GM19238 (cell line): Measurements from ENCODE around the gene ITPRIP.

Source experiments
- DNase-seq: peaks from one replicate; pipeline ENCODE4 v3.0.0; 2011; ENCODE audit warnings: low spot score; ENCODE audit not compliant: insufficient read length

Gene ITPRIP, protein sequence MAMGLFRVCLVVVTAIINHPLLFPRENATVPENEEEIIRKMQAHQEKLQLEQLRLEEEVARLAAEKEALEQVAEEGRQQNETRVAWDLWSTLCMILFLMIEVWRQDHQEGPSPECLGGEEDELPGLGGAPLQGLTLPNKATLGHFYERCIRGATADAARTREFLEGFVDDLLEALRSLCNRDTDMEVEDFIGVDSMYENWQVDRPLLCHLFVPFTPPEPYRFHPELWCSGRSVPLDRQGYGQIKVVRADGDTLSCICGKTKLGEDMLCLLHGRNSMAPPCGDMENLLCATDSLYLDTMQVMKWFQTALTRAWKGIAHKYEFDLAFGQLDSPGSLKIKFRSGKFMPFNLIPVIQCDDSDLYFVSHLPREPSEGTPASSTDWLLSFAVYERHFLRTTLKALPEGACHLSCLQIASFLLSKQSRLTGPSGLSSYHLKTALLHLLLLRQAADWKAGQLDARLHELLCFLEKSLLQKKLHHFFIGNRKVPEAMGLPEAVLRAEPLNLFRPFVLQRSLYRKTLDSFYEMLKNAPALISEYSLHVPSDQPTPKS

DNA sequence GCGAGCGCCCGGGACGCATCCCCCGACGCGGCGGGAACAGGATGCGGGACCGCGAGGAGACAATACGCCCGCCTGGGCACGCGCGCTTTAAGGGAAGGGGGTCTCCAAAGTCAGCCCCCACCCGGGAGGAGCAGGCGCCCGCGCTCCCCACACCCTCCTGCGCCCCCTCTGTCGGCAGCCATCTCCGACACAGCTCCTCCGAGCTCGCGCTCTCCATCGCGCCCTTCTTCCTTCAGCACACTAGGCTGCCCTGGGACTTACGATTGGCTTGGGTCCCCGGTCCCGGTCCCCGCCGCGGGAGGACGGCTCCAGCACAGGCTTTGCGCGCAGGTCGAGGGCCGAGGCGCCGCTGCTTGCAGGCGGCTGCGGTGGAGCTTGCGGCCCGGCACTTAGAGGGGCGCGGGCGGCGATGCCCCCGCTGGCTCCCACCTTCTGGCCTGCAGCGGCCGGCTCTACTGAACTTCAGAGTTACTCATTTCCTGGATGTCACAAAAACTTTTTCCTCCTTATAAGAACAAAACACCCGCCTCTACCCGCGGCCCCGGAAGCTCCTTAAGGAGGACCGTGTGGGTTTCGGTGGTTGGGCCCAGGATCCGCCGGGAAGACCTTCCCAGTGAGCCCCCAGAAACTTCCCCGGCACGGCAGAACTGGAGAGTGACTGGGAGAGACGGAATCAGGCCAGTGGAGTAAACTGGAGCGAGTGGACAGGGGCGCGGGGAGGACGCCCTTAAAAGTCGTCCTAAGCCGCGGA is at the start of gene ITPRIP:
TSS of gene ITPRIP (minus strand) at position 481 of the 751 bp plus-strand sequence. CDS start 22,414 bp downstream, outside the sequence.
- DNase-seq = peak; percentile 49

- no peak for DNase-seq
These were observed 49.0 kb upstream of the ITPRIP start for GRCh38 chr10:104387130-104387888.

GRCh38 chr10:104380336-104380735 is 42.1 kb upstream of the ITPRIP start:
- no peak for DNase-seq

DNA sequence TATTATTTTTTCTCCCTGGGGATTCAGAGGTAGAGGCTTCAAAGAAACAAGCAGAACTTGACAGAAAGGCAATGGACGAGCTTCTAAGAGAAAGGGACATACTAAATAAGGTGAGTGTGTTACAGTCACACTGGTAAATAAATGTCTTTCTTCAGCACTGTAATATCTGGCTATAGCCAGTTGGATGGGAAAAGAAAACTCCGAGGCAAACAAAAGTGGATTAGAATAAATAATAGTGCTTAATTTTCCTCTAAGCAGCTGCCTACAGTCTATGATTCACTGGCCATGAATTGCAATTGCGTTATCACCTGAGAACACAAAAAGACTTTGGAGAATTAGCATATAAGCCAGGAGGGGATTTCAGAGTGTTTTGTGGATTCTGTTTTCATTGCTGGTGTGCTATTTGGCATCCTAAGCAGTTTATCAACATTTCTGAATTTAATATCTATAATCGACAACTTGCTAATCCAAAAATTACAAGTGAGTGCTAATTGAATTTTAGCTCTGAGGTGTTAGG is 38.6 kb upstream of the ITPRIP start:
- no peak for DNase-seq

- DNase-seq = no peak
These were observed 36.3 kb upstream of the ITPRIP start for GRCh38 chr10:104374591-104374990.

DNA sequence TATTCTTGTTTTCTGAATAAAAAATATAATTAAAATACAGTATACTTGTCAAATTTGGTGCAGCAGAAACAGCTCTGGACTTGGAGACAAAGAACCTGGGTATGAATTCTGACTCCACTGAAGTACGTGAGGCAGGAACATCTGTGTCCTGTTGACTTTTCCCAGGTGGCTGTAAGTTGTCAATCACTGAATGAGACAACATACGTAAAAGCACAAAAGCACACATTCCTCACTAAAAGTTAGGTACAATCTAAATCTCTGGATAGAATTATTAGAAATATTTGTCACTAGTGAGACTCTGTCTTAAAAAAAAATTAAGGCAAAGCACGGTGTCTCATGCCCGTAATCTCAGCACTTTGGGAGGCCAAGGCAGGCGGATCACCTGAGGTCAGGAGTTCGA is 33.5 kb upstream of the ITPRIP start:
- no peak for DNase-seq

GRCh38 chr10:104368381-104368780 is 30.1 kb upstream of the ITPRIP start:
- no peak for DNase-seq

DNA sequence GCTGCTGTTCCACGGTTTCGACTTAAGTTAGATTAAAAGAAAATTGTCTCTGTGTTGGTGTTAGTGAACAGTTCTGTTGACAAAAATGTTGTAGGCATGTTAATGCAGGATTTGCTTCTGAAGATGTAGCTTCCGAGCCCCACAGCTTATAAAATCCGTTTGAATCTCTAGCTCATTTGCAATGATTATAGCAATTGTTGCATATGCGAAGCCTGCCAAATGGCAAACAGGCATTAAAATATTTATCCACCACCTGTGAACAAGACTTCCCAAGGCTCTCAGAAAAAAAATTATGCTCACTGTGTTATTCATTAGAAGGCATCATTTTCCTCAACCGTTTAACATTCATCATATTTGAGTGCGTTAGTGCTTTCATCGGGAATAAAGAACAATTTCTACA is 29.6 kb upstream of the ITPRIP start:
- DNase-seq = no peak

DNA sequence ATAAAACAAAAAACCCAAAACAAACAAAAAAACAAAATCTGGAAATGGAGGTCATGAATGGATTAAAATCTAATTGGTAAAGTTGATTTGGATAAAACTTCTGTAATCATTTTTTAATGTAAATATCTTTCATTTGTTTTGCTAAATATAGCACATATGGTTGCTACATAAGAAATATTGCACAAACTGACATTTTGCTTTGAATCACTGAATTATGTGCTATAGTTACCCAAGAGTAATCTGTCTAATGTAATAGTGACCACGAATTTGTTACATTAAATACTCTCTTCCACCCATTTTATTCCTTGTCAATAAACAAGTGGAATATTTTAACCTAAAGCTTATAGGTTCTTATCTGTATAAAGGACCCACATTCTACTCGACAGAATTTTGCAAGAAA is 21.5 kb upstream of the ITPRIP start:
- DNase-seq = no peak

DNA sequence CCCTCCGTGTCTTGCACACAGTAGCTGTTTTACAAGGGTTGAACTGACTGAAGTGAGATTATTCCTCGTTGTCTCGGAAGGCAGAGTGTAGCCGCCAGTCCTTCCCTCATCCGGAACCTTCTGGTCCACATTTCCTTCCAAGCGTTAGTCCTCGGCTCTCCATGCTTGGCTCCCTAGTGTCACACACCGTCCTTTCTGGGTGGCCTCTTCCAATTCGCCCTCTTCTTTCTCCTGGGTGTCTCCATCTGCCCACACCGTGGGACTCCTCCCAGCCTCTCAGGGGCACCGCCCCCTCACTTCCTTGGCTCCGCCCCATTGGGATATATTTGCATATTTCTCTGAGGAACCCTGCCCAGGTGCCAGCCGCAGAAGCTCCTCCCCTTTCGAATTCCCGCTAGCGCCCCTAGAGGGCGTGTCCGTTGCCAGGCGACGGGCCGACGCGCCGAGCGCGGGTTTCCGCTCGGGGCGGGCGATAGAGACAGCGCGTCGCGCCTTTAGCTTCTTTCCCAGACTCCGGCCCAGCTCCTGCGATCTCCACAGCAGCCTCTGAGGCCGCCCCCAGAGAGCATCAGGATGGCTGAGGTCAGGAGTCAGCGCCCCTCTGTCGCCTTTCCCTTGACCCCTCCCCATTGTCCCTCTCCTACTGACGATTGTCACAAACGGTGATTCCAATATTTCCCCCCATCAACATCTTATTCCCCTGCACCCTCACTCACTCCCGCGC is 15.2 kb upstream of the ITPRIP start, which contains the start of gene CFAP58:
TSS of gene CFAP58 (plus strand) at position 509 of the 724 bp plus-strand sequence. CDS start at position 574, 65 bp downstream.
- DNase-seq = peak; percentile 57

DNA sequence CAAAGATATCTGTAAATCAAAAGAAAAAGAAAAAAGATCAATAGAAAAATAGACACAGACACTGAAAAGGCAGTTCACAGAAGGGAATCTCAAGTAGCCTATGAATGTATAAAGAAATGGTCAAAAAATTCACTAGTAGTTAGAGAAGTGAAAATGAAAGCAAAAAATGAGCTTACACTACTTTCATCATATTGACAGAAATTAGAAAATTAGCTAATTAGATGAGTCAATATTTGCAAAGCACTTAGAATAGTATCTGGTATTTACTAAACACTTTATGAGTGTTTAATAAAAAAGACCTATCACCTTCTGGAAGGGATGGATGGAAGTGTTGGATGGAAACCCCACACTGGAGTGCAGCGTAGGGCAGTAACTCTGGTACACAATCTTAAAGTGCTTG is 13.7 kb upstream of the ITPRIP start:
- DNase-seq = no peak

- no peak for DNase-seq
These were observed 12.9 kb upstream of the ITPRIP start for GRCh38 chr10:104351061-104351702.

GRCh38 chr10:104350127-104350635 is 11.9 kb upstream of the ITPRIP start:
- no peak for DNase-seq

- no peak for DNase-seq
These were observed 11.4 kb upstream of the ITPRIP start for GRCh38 chr10:104349623-104350126.

DNA sequence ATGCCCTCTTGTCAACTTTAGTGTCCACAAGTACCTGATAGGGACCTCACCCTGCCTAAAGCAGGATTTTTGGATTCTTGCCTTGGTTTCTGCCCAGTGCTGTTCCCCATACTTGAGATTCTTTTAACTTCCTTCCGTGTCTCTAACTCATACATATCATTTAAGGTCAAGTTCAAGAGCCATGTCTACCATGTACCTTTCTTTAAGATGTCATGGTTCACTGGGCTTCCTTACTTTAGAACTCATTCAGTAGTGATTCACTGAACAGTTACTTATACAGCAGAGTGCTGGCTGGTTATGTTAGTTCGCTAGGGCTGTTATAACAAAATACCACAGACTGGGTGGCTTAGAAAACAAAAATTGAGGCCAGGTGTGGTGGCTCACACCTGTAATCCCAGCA is 10.3 kb upstream of the ITPRIP start:
- DNase-seq = no peak

GRCh38 chr10:104347295-104348045 is 9.2 kb upstream of the ITPRIP start:
- no peak for DNase-seq

DNA sequence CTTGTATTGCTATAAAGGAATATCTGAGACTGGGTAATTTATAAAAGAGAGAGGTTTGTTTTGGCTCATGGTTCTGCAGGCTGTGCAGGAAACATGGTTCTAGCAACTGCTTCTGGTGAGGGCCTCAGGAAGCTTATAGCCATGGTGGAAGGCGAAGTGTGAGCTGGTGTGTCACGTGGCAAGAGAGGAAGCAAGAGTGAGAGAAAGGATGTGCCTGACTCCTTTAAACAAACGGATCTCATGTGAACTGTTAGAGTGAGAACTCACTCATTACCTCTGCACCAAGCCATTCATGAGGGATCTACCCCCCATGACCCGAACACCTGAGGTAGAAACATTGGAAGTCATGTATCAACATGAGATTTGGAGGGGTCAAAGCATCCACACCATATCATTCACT is 7.7 kb upstream of the ITPRIP start:
- DNase-seq = no peak

DNA sequence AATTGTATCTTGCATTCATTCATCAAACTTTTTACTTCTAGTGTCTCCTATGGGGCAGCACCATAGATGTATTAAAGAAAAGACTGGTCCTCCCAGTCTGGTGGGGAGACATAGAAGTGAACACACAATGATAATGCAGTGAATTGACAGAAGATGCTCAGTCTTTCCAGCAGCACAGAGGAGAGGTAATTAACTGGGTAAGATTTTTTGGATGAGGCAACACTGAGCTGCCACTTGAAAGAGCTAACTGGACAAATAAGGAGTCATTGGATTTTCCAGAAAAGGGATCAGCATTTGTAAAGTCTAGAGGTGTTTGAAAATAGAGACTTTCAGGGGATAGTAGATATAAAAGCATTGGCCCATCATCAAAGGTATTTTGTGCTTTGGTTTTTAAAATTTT is 7.2 kb upstream of the ITPRIP start:
- no peak for DNase-seq

GRCh38 chr10:104344219-104344618 is 6.0 kb upstream of the ITPRIP start:
- no peak for DNase-seq
